ENCODE data around the gene TMEM132E.

The TMEM132E gene

GRCh38 chr17:34601416-34601815 lies 22.0 kb downstream of the TMEM132E start:
- DNase-seq (ENCODE audit: low read depth), result no peak

GRCh38 chr17:34603974-34604373 lies 24.6 kb downstream of the TMEM132E start:
- DNase-seq (ENCODE audit: low read depth), result no peak

GRCh38 chr17:34606763-34607162 lies 27.4 kb downstream of the TMEM132E start:
- DNase-seq (ENCODE audit: low read depth), result no peak

GRCh38 chr17:34607917-34608316 lies 28.5 kb downstream of the TMEM132E start:
- DNase-seq (ENCODE audit: low read depth), result no peak

GRCh38 chr17:34609210-34609609 lies 29.8 kb downstream of the TMEM132E start:
- DNase-seq (ENCODE audit: low read depth), result no peak

- no peak for DNase-seq (ENCODE audit: low read depth)
Observed at GRCh38 chr17:34610039-34610438, 30.7 kb downstream of the TMEM132E start.

GRCh38 chr17:34610506-34610905 lies 31.1 kb downstream of the TMEM132E start:
- no peak for DNase-seq (ENCODE audit: low read depth)

- no peak for DNase-seq (ENCODE audit: low read depth)
Observed at GRCh38 chr17:34613064-34614019, 34.0 kb downstream of the TMEM132E start.

- DNase-seq (ENCODE audit: low read depth), result no peak
Observed at GRCh38 chr17:34614698-34615097, 35.3 kb downstream of the TMEM132E start.

GRCh38 chr17:34615326-34615725 lies 35.9 kb downstream of the TMEM132E start:
- DNase-seq (ENCODE audit: low read depth), result no peak

- no peak for DNase-seq (ENCODE audit: low read depth)
Observed at GRCh38 chr17:34616148-34616547, 36.8 kb downstream of the TMEM132E start.

- DNase-seq (ENCODE audit: low read depth), result no peak
Observed at GRCh38 chr17:34617398-34617797, 38.0 kb downstream of the TMEM132E start.

- no peak for DNase-seq (ENCODE audit: low read depth)
Observed at GRCh38 chr17:34619687-34620217, 40.4 kb downstream of the TMEM132E start.

GRCh38 chr17:34620458-34620857 lies 41.1 kb downstream of the TMEM132E start:
- no peak for DNase-seq (ENCODE audit: low read depth)

- no peak for DNase-seq (ENCODE audit: low read depth)
Observed at GRCh38 chr17:34622862-34623623, 43.7 kb downstream of the TMEM132E start.

GRCh38 chr17:34623856-34624766 lies 44.7 kb downstream of the TMEM132E start:
- DNase-seq (ENCODE audit: low read depth), result no peak

GRCh38 chr17:34624767-34625383 lies 45.5 kb downstream of the TMEM132E start:
- DNase-seq (ENCODE audit: low read depth), result no peak

- DNase-seq (ENCODE audit: low read depth), result no peak
Observed at GRCh38 chr17:34626121-34626681, 46.8 kb downstream of the TMEM132E start.

GRCh38 chr17:34628879-34629278 lies 49.5 kb downstream of the TMEM132E start:
- DNase-seq (ENCODE audit: low read depth), result no peak

- DNase-seq (ENCODE audit: low read depth), result no peak
Observed at GRCh38 chr17:34633351-34633750, 54.0 kb downstream of the TMEM132E start.

GRCh38 chr17:34633760-34634159 lies 54.4 kb downstream of the TMEM132E start:
- no peak for DNase-seq (ENCODE audit: low read depth)
